Measurements from ENCODE around the gene SHC3.

Gene SHC3

GRCh38 chr9:89207026-89207425 is 28.4 kb upstream of the SHC3 start:
- TF ChIP-seq FOXM1 (IDR thresholded peaks at IDR 0.05; ENCODE audit: borderline replicate concordance, low read depth) = no peak
- TF ChIP-seq ZBTB7A (IDR thresholded peaks at IDR 0.05; ENCODE audit: low read depth) = no peak
- no peak for TF ChIP-seq TEAD4 (IDR thresholded peaks at IDR 0.05)
- TF ChIP-seq YY1 (IDR thresholded peaks at IDR 0.05; ENCODE audit: low read depth) = no peak
- no peak for TF ChIP-seq NFIC (IDR thresholded peaks at IDR 0.05)
- no peak for TF ChIP-seq TAF1 (IDR thresholded peaks at IDR 0.05; ENCODE audit: low read depth)
- TF ChIP-seq EP300 (IDR thresholded peaks at IDR 0.05; ENCODE audit: borderline replicate concordance) = no peak
- no peak for TF ChIP-seq EGR1 (IDR thresholded peaks at IDR 0.05)
- no peak for TF ChIP-seq CEBPB (IDR thresholded peaks at IDR 0.05)
- TF ChIP-seq, protein P1, sequence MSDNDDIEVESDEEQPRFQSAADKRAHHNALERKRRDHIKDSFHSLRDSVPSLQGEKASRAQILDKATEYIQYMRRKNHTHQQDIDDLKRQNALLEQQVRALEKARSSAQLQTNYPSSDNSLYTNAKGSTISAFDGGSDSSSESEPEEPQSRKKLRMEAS (IDR thresholded peaks at IDR 0.05) = no peak
- no peak for TF ChIP-seq CREB1 (IDR thresholded peaks at IDR 0.05; ENCODE audit: low read depth)
- no peak for TF ChIP-seq RAD21 (IDR thresholded peaks at IDR 0.05; ENCODE audit: low read depth)
- TF ChIP-seq, protein P2, sequence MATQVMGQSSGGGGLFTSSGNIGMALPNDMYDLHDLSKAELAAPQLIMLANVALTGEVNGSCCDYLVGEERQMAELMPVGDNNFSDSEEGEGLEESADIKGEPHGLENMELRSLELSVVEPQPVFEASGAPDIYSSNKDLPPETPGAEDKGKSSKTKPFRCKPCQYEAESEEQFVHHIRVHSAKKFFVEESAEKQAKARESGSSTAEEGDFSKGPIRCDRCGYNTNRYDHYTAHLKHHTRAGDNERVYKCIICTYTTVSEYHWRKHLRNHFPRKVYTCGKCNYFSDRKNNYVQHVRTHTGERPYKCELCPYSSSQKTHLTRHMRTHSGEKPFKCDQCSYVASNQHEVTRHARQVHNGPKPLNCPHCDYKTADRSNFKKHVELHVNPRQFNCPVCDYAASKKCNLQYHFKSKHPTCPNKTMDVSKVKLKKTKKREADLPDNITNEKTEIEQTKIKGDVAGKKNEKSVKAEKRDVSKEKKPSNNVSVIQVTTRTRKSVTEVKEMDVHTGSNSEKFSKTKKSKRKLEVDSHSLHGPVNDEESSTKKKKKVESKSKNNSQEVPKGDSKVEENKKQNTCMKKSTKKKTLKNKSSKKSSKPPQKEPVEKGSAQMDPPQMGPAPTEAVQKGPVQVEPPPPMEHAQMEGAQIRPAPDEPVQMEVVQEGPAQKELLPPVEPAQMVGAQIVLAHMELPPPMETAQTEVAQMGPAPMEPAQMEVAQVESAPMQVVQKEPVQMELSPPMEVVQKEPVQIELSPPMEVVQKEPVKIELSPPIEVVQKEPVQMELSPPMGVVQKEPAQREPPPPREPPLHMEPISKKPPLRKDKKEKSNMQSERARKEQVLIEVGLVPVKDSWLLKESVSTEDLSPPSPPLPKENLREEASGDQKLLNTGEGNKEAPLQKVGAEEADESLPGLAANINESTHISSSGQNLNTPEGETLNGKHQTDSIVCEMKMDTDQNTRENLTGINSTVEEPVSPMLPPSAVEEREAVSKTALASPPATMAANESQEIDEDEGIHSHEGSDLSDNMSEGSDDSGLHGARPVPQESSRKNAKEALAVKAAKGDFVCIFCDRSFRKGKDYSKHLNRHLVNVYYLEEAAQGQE (IDR thresholded peaks at IDR 0.05; ENCODE audit: low read depth) = no peak

DNA sequence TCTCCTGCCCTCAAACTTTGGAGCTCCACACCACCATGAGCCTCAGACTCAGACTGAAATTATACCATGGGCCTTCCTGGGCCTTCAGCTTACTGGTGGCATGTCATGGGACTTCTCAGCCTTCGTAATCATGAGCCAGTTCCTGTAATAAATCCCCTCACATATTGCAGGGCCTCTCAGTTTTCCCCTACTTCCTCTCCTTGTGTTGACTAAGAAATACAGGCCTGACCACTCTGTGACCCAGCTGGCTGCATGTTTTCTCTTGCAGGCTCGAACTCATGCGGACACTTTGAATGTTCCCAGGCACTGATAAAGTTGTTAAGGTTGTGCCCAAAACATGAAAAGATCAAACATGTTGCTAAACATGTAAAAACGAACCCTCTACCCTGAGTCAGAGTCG is 26.2 kb upstream of the SHC3 start:
- no peak for TF ChIP-seq USF1 (IDR thresholded peaks at IDR 0.05)
- TF ChIP-seq, protein P1 (IDR thresholded peaks at IDR 0.05) = no peak
- no peak for TF ChIP-seq CEBPB (IDR thresholded peaks at IDR 0.05)
- no peak for TF ChIP-seq FOXM1 (IDR thresholded peaks at IDR 0.05; ENCODE audit: borderline replicate concordance, low read depth)
- TF ChIP-seq TEAD4 (IDR thresholded peaks at IDR 0.05) = no peak
- TF ChIP-seq ZBTB7A (IDR thresholded peaks at IDR 0.05; ENCODE audit: low read depth) = no peak
- no peak for TF ChIP-seq RAD21 (IDR thresholded peaks at IDR 0.05; ENCODE audit: low read depth)
- TF ChIP-seq EGR1 (IDR thresholded peaks at IDR 0.05) = no peak
- no peak for TF ChIP-seq NFIC (IDR thresholded peaks at IDR 0.05)
- TF ChIP-seq, protein P2 (IDR thresholded peaks at IDR 0.05; ENCODE audit: low read depth) = no peak
- TF ChIP-seq EP300 (IDR thresholded peaks at IDR 0.05; ENCODE audit: borderline replicate concordance) = no peak
- TF ChIP-seq YY1 (IDR thresholded peaks at IDR 0.05; ENCODE audit: low read depth) = no peak
- TF ChIP-seq CREB1 (IDR thresholded peaks at IDR 0.05; ENCODE audit: low read depth) = no peak
- TF ChIP-seq TAF1 (IDR thresholded peaks at IDR 0.05; ENCODE audit: low read depth) = no peak
- no peak for TF ChIP-seq TCF12 (IDR thresholded peaks at IDR 0.05; ENCODE audit: low read depth)

GRCh38 chr9:89195131-89195797 is 16.6 kb upstream of the SHC3 start:
- TF ChIP-seq NFIC (IDR thresholded peaks at IDR 0.05) = no peak
- TF ChIP-seq ZBTB7A (IDR thresholded peaks at IDR 0.05; ENCODE audit: low read depth) = no peak
- TF ChIP-seq TCF12 (IDR thresholded peaks at IDR 0.05; ENCODE audit: low read depth) = no peak

DNA sequence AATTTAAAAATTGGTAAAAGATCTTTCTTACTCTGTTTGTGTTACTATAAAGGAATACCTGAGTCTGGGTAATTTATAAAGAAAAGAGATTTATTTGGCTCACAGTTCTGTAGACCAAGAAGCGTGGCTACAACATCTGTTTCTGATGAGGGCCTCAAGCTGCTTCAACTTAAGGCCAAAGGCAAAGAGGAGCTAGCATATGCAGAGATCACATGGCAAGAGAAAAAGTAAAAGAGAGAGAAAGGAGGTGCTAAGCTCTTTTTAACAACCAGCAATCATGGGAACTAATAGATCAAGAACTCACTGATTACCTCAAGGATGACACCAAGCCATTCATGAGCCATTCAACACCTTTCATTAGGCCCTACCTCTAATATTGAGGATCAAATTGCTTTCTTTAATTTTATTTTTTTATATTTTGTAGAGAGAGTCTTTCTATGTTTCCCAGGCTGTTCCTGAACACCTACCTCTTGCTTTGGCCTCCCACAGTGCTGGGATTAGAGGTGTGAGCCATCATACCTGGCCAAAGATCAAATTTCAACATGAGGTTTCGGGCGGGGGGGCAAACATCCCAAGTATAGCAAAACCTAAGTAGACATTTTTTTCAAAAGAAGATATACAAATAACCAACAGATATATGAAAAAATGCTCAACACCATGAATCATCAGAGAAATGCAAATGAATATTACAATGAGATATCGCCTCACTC is 16.0 kb upstream of the SHC3 start:
- TF ChIP-seq YY1 (IDR thresholded peaks at IDR 0.05; ENCODE audit: low read depth) = no peak

- TF ChIP-seq USF1 (IDR thresholded peaks at IDR 0.05) = 0 out of 2 replicates have a peak, but pooled peaks have one; percentile 18
- no peak for TF ChIP-seq ZBTB7A (IDR thresholded peaks at IDR 0.05; ENCODE audit: low read depth)
Measured at GRCh38 chr9:89191004-89191403, 12.4 kb upstream of the SHC3 start.

DNA sequence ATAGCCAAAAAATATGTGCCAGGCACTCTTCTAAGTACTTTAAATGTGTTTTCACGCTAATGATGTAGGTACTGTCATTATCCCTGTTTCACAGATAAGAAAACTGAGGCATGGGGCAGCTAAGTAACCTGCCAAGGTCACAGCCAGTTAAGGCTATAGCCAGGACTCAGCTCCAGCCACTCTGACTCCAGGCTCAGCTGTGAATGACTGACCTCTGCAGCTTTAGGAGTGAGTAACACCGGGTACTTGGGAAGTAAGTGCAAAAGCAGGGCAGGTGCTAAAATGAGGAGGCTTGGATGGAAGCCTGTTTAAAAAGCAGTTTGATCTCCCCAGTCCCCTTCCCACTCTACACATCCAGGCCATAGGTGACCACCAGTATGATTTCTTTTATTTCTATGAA is 10.6 kb upstream of the SHC3 start:
- TF ChIP-seq YY1 (IDR thresholded peaks at IDR 0.05; ENCODE audit: low read depth) (no peak), EP300 (IDR thresholded peaks at IDR 0.05; ENCODE audit: borderline replicate concordance) (no peak), RAD21 (IDR thresholded peaks at IDR 0.05; ENCODE audit: low read depth) (no peak), TCF12 (IDR thresholded peaks at IDR 0.05; ENCODE audit: low read depth) (no peak), TEAD4 (IDR thresholded peaks at IDR 0.05) (no peak), FOXM1 (IDR thresholded peaks at IDR 0.05; ENCODE audit: borderline replicate concordance, low read depth) (no peak), USF1 (IDR thresholded peaks at IDR 0.05) (no peak), CEBPB (IDR thresholded peaks at IDR 0.05) (no peak), NFIC (IDR thresholded peaks at IDR 0.05) (no peak), ZBTB7A (IDR thresholded peaks at IDR 0.05; ENCODE audit: low read depth) (no peak)
- TF ChIP-seq, protein P2 (IDR thresholded peaks at IDR 0.05; ENCODE audit: low read depth) = no peak
- TF ChIP-seq, protein P1 (IDR thresholded peaks at IDR 0.05) = no peak

Measured in Ishikawa (cell line).